ENCODE measurements around the gene ZMPSTE24.
"Not testable (repeated sequence)": the region's sequence is repeated elsewhere in the genome, so short reads cannot be mapped to it uniquely, and the experiment has no call there.

Gene ZMPSTE24

DNA sequence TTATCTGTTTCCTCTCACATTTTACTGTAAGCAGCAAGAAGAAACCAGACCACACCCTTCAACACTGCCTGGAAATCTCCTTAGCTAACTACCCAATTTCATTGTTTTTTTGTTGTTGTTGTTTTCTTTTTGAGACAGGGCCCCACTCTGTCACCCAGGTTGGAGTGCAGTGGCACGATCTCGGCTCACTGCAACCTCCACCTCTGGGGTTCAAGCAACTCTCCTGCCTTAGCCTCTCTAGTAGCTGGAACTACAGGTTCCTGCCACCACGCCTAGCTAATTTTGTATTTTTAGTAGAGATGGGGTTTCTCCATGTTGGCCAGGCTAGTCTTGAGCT, 84.3 kb downstream of the ZMPSTE24 start:
- Mint-ChIP-seq H3K4me1 (ENCODE audit: low read depth) (peaks cover 61% of the 10 kb centered on the region), H3K4me3 (peak overlapping the region; percentile 56)

More for the DNA sequence above, 84.3 kb downstream of the ZMPSTE24 start:
- DNase-seq, result peak; percentile 40
- peak overlapping the region; percentile 96 for H3K27ac Mint-ChIP-seq
- not testable (repeated sequence) for H3K27me3 Mint-ChIP-seq; H3K9me3 Mint-ChIP-seq; H3K36me3 Mint-ChIP-seq (ENCODE audit: low read depth)
